NCI-H2196 treated with DMSO at 0.1 percent for 48 hours (cell line): ENCODE data around the gene MRPL23.

Experiments
- DNase-seq: peaks from one replicate; lab custom pipeline; 2025; ENCODE audit not compliant: unreplicated experiment; lab: John Stamatoyannopoulos, UW

Gene MRPL23

GRCh38 chr11:1946812-1947484, at the start of gene MRPL23:
Gene MRPL23, plus strand, starts transcription at chr11:1947332. Its CDS starts 31 bp downstream, at chr11:1947363.
- no peak for DNase-seq

- no peak for DNase-seq
Measured at GRCh38 chr11:1899090-1899489, 48.0 kb upstream of the MRPL23 start.

GRCh38 chr11:1899686-1900085, 47.4 kb upstream of the MRPL23 start:
- no peak for DNase-seq

- DNase-seq: no peak
Measured at GRCh38 chr11:1906181-1906580, 41.0 kb upstream of the MRPL23 start.

GRCh38 chr11:1906611-1907423, 40.3 kb upstream of the MRPL23 start:
- no peak for DNase-seq

- no peak for DNase-seq
Measured at GRCh38 chr11:1908618-1909017, 38.5 kb upstream of the MRPL23 start.

GRCh38 chr11:1909524-1909923, 37.6 kb upstream of the MRPL23 start:
- no peak for DNase-seq

- DNase-seq: no peak
Measured at GRCh38 chr11:1912289-1912878, 34.7 kb upstream of the MRPL23 start.

GRCh38 chr11:1913271-1914060, 33.7 kb upstream of the MRPL23 start:
- no peak for DNase-seq

GRCh38 chr11:1915795-1916131, 31.4 kb upstream of the MRPL23 start:
- DNase-seq: no peak

- DNase-seq: no peak
Measured at GRCh38 chr11:1916132-1916985, 30.8 kb upstream of the MRPL23 start.

- no peak for DNase-seq
Measured at GRCh38 chr11:1916986-1917522, 30.1 kb upstream of the MRPL23 start.

GRCh38 chr11:1917523-1918435, 29.4 kb upstream of the MRPL23 start:
- DNase-seq: no peak

GRCh38 chr11:1918436-1919315, 28.5 kb upstream of the MRPL23 start:
- DNase-seq: no peak

- DNase-seq: no peak
Measured at GRCh38 chr11:1919391-1920127, 27.6 kb upstream of the MRPL23 start, which contains the start of gene TNNT3. Gene TNNT3, plus strand, starts transcription at chr11:1919703. Its CDS starts 3,172 bp downstream, at chr11:1922875.

GRCh38 chr11:1920128-1920908, 26.8 kb upstream of the MRPL23 start:
- no peak for DNase-seq
